Activated naive CD4-positive, alpha-beta T cell treated with Interleukin-2 at 50 U/mL for 16 hours (primary cell): ENCODE results near the gene ZMYND11.
"Not testable (repeated sequence)": the region's sequence is repeated elsewhere in the genome, so short reads cannot be mapped to it uniquely, and the experiment has no call there.

ENCODE experiments used
- DNase-seq: peaks from one replicate; pipeline ENCODE4 v3.0.0-alpha.2; 2020

The ZMYND11 gene

GRCh38 chr10:288316-289200 lies 153.3 kb downstream of the ZMYND11 start:
- DNase-seq = no peak

DNA sequence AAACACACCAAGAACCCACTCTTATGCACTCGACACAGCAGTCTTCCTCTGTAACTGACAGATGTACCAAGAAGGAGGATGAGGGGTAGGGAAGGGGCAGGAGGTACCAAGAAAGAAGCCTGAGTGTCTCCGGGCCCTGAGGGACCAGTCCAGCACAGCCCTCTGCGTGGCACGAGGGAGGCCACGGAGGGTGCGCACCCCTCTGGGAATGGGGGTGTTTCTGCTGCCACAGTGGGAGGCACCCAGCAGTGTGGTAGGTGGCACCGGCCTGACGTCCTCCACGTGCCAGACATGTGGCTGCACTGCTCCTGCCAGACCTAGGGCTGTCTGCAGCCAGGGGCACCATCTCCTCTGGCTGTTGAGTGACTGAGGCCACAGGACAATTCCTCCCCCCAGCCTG lies 154.3 kb downstream of the ZMYND11 start:
- no peak for DNase-seq

DNA sequence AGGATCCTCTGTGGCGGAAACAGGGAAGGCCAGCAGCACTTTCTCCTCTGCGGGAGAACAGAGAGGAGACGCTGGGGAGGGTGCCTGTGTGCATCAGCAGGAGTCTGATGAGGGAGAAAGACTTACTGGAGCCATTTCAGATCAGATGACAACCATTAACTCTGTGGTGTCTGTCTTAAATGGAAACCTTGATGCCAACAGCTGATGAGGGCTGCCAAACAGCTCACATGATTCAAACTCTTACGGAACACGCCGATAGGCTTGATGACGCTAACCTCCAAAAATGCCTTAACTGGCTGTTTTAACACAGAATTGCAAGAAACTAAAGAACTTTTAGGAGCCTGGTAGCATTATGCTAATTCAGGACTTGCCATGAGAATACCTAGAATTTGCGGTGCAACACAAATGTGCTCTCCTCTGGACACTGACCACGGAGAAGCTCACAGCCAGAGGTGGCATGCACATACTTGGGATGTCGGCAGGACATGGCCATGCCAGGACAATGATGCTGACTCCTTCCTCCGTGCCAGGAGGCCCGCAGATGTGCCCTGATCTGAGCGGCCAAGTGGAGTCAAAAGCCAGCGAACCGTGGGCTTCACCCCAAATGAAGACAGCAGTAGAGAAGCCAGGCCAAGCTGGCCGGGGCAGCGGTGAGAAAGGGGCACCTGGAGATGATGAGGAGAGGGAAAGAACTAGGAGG lies 154.9 kb downstream of the ZMYND11 start:
- DNase-seq = no peak

GRCh38 chr10:293636-294035 lies 158.4 kb downstream of the ZMYND11 start:
- DNase-seq = no peak

GRCh38 chr10:297567-297966 lies 162.3 kb downstream of the ZMYND11 start:
- DNase-seq = no peak

DNA sequence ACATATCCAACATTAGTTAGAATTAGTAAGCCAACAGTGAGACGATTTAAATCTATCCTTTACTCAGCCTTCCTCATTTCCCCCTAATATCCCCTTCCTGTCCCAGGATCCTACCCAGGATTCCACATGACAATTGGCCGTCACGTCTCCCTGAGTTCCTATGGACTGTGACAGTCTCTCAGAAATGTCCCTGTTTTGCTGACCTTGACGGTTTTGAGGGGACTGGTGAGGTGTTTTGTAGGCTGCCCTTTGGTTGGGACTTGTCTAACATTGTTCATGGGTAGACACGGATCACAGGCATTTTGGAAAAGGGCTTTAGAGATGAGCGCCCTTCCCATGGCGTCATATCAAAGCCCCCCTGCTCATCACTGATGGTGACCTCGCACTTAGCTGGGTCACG lies 162.8 kb downstream of the ZMYND11 start:
- no peak for DNase-seq

- no peak for DNase-seq
These were observed 164.3 kb downstream of the ZMYND11 start for GRCh38 chr10:299512-299911.

GRCh38 chr10:299969-300368 lies 164.7 kb downstream of the ZMYND11 start:
- DNase-seq = no peak

DNA sequence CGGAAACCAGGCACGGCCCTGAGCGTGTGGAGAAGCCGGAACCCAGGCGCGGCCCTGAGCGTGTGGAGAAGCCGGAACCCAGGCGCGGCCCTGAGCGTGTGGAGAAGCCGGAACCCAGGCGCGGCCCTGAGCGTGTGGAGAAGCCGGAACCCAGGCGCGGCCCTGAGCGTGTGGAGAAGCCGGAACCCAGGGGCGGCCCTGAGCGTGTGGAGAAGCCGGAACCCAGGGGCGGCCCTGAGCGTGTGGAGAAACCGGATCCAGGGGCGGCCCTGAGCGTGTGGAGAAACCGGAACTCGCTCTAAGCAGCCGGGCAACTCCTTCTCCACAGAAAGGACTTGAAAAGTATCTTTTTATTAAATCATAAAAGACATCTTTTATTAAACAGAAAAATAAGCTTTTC lies 165.3 kb downstream of the ZMYND11 start:
- not testable (repeated sequence) for DNase-seq

GRCh38 chr10:301536-301935 lies 166.3 kb downstream of the ZMYND11 start:
- DNase-seq = no peak
